RCC 7860 (cell line): Measurements from ENCODE around the gene RAB20.

Experiments
- DNase-seq: peaks from one replicate; pipeline ENCODE4 v3.0.0-alpha.2; 2015; ENCODE audit warnings: low spot score
- FAIRE-seq: peaks from 2 replicates; lab custom pipeline; 2012; peaks lifted over from hg19 to GRCh38; lab: Jason Lieb, UNC

Gene RAB20

GRCh38 chr13:110474713-110475112 lies 86.8 kb downstream of the RAB20 start:
- DNase-seq: no peak
- no peak for FAIRE-seq
